Right kidney (tissue), 9 donors: Measurements from ENCODE around the gene CLCN7.

Source experiments
- DNase-seq: peaks from one replicate; pipeline ENCODE4 v3.0.0-alpha.2; 2016
- long read RNA-seq, 8 donors: transcript quantifications; one replicate each; lab custom pipeline, GENCODE V29; 2026

CLCN7 gene
- long read RNA-seq, donor 1, full-length matches to known transcripts: 4 of 4 reads
- long read RNA-seq, donor 1, partial matches to known transcripts: 0 of 4 reads
- long read RNA-seq, donor 1, other reads (novel, unspliced or antisense): 0 of 4 reads
- long read RNA-seq, donor 2, full-length matches to known transcripts: 5 of 5 reads
- long read RNA-seq, donor 2, partial matches to known transcripts: 0 of 5 reads
- long read RNA-seq, donor 2, other reads (novel, unspliced or antisense): 0 of 5 reads
- long read RNA-seq, donor 3, full-length matches to known transcripts: 4 of 4 reads
- long read RNA-seq, donor 3, partial matches to known transcripts: 0 of 4 reads
- long read RNA-seq, donor 3, other reads (novel, unspliced or antisense): 0 of 4 reads
- long read RNA-seq, donor 4, full-length matches to known transcripts: 8 of 8 reads
- long read RNA-seq, donor 4, partial matches to known transcripts: 0 of 8 reads
- long read RNA-seq, donor 4, other reads (novel, unspliced or antisense): 0 of 8 reads
- long read RNA-seq, donor 5, full-length matches to known transcripts: 13 of 13 reads
- long read RNA-seq, donor 5, partial matches to known transcripts: 0 of 13 reads
- long read RNA-seq, donor 5, other reads (novel, unspliced or antisense): 0 of 13 reads
- long read RNA-seq, donor 6, full-length matches to known transcripts: 8 of 8 reads
- long read RNA-seq, donor 6, partial matches to known transcripts: 0 of 8 reads
- long read RNA-seq, donor 6, other reads (novel, unspliced or antisense): 0 of 8 reads
- long read RNA-seq, donor 7: 0 reads
- long read RNA-seq, donor 8, full-length matches to known transcripts: 7 of 7 reads
- long read RNA-seq, donor 8, partial matches to known transcripts: 0 of 7 reads
- long read RNA-seq, donor 8, other reads (novel, unspliced or antisense): 0 of 7 reads

GRCh38 chr16:1474796-1475551 is at the start of gene CLCN7:
CLCN7 (minus strand) TSS chr16:1475028; CDS start chr16:1474974, 54 bp downstream.
- peak; percentile 93 for DNase-seq

GRCh38 chr16:1524366-1524765 is 49.5 kb upstream of the CLCN7 start:
- no peak for DNase-seq

- no peak for DNase-seq
Measured at GRCh38 chr16:1523581-1524245, 48.9 kb upstream of the CLCN7 start.

GRCh38 chr16:1520461-1520860 is 45.6 kb upstream of the CLCN7 start:
- no peak for DNase-seq

- no peak for DNase-seq
Measured at GRCh38 chr16:1519831-1520230, 45.0 kb upstream of the CLCN7 start.

GRCh38 chr16:1518626-1519135 is 43.9 kb upstream of the CLCN7 start:
- no peak for DNase-seq

GRCh38 chr16:1514507-1514906 is 39.7 kb upstream of the CLCN7 start:
- no peak for DNase-seq

- DNase-seq: no peak
Measured at GRCh38 chr16:1512774-1513173, 37.9 kb upstream of the CLCN7 start.

- DNase-seq: no peak
Measured at GRCh38 chr16:1511662-1512569, 37.1 kb upstream of the CLCN7 start.

- no peak for DNase-seq
Measured at GRCh38 chr16:1510941-1511351, 36.1 kb upstream of the CLCN7 start.

GRCh38 chr16:1510272-1510671 is 35.4 kb upstream of the CLCN7 start:
- DNase-seq: no peak

GRCh38 chr16:1509307-1510221 is 34.7 kb upstream of the CLCN7 start:
- no peak for DNase-seq

GRCh38 chr16:1508494-1509187 is 33.8 kb upstream of the CLCN7 start:
- DNase-seq: no peak

GRCh38 chr16:1506494-1507213 is 31.8 kb upstream of the CLCN7 start:
- no peak for DNase-seq

- no peak for DNase-seq
Measured at GRCh38 chr16:1505912-1506311, 31.1 kb upstream of the CLCN7 start.

GRCh38 chr16:1505073-1505844 is 30.4 kb upstream of the CLCN7 start:
- no peak for DNase-seq
